Neural progenitor cell (in vitro differentiated cells): Measurements from ENCODE around the gene MDP1.

ENCODE experiments used
- CTCF ChIP-seq: fragments of 200-600 bp; sonication (generic); IDR thresholded peaks from 2 replicates; pipeline ENCODE4 v1.5.1; 2017; ENCODE audit warnings: antibody characterized with exemption, mild to moderate bottlenecking
- EZH2 ChIP-seq: fragments of 200-600 bp; sonication (generic); IDR thresholded peaks from 2 replicates; pipeline ENCODE4 v1.6.1; 2017; ENCODE audit warnings: antibody characterized with exemption, mild to moderate bottlenecking, moderate library complexity

- no peak for TF ChIP-seq CTCF
- TF ChIP-seq EZH2, result no peak
These were observed 42.8 kb upstream of the MDP1 start for GRCh38 chr14:24258548-24259265.
